ENCODE data around the gene DNMT3A.

The DNMT3A gene

DNA sequence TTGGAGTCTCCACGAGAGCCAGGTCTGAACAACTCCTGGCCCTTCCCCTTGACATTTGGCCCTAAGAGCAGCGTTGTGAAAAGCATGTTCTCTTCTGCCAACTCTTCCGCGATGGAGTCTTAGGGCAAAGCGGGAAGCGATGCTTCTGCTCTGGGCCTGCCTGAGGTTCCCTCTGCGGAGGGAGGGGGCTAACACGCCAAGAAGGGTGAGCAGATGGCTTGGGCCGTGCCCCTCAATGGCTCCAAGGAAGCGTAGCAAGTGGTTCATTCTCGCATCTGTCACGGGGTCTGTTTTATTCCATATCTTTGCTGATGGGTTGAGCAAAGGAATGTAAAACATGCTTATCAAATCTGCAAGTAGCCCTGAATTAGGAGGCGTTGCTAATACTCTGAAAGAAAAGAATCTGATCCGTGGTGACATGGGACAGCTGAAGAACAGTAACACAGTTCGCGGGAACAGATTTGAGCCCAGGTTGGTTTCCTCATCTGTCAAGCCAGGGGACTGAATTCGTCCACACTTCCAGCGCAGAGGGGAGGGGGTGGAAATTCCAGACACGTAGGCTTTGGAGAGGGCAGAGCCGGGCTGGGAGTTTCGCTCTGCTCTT is 38.0 kb downstream of the DNMT3A start:
- no peak for DNase-seq

DNA sequence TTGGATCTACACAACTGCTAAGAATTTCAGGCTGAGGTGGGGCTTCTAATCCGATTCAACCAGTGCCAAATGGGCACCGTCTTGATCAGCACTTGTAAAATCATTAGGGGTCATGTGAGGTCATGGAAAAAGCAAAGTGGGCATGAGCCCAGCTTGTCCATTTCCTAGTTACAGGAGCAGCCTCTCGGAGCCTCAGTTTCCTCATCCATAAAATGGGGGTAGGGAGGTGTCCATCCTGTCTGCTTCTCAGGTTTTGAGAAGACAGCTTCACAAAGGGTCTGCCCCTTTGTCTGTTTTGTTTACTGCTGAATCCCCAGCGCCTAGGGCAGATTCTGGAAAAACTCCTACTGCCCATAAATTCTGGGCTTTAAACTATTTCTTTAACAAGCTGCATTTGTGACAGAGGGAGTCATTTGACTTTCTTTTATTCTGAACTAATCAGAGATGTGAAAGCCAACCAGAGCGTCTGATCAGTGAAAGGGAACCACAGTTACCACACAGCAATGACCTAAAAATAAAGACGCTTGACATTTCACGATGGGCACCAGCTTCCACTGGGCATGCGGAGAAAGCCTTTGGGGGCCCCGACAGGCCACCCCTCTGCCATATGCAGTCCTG is 38.9 kb downstream of the DNMT3A start:
- DNase-seq = no peak

DNA sequence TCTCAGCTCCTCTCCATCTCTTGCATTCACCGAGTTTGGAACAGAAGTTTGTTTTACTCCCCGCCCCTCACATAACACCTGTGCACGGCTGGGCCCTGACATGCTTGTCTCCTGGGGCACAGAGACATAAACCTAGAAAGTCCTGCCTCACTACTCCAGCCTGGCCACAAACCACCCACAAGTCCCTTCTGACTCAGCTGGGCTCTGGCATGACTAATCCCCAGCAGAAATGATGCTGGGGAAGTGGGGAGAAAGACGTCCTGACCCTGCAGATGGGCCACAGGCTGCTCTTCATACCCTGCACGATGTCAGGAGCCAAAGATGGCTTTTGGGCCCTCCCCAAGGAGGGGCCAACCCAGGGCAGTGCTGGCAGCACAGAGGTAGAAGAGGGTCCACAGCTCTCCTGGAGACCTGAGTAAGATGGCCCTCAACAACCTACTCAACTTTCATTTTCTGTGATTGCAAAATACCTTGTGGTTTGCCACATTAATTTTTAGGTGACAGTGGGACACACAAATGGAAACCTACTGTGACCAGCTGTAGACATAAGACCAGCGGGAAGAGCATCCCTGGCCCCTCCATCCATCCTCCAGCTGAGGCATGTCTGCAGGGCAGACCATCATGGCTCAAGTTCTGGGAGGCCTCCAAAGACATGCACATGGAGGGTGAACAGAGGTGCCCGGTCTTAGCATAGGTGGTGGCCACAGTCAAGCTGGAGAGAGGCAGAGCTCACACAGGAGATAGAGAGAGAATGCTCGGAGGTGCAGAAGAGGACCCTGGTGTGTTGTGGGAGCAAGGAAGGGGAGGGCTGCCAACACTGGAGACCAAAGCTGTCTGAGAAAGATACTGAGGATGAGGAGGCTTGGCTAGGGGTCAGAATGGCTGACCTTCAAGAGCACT is 40.0 kb downstream of the DNMT3A start:
- peak; percentile 82 for DNase-seq

DNA sequence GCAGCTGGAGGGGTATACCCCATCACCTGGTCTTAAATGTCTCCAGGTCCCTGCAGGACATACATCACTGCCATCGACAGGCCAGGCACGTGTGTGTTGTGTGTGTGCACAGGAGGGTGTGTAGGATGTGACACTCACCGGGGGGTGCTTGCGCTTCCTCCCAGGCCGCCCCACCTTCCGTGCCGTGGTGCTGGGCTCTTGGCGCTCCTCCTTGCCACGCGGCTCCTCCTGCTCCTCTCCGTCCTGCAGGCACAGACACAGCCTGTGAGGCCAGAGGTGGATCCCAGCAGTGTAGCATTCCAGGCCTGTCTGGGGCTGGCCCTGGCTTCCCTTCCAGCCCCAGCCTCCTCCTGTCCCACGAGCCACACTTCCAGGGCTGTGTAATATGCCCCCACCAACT is 41.7 kb downstream of the DNMT3A start:
- DNase-seq = no peak

DNA sequence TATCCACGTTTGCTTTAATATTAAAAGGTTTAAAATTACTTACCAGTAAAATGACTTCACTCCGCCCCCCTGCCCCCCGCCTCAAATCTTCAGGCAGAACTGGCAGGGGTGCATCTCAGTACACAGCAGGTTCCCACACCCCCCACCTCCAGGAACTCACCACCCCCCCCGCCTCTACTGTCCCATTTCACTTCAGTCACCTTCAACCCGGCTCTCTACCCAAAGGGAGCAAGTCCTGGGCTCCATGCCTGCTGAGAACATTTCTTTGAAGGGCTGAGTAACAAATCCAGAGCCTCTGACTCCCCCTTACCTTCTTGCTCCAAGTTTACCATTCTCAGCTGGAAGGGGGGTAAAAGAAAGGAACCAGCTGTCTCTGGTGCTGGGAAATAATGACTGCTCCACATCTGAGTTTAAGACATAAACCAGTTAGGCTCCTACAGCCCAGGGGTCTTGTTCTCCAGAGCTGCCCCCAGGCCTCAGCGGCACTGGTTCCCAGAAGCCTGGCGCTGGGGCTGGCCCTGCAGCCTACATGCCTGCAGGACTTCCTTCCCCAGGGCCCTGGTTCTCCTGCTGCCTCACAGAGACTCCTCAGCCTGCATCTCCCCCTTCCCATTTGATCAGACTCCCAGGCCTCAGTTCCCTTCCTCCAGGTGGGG is 42.8 kb downstream of the DNMT3A start:
- DNase-seq = no peak

DNA sequence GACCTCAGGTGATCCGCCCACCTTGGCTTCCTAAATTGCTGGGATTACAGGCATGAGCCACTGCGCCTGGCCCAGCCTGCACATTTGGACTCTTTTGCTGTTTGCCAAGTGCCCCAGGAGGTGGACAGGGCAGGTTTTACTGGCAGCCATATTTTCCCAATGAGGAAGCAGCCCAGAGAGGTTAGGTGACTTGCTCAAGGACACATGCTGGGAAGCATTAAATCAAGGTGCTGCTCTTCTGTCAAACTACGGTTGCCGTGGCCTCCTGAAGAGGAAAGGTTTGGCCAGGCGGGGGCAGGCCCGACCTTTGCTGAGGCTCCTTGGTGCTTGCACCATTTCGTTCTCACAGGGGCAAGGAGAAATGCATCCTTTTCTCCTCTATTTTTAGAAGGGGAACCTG is 44.0 kb downstream of the DNMT3A start:
- DNase-seq = no peak

DNA sequence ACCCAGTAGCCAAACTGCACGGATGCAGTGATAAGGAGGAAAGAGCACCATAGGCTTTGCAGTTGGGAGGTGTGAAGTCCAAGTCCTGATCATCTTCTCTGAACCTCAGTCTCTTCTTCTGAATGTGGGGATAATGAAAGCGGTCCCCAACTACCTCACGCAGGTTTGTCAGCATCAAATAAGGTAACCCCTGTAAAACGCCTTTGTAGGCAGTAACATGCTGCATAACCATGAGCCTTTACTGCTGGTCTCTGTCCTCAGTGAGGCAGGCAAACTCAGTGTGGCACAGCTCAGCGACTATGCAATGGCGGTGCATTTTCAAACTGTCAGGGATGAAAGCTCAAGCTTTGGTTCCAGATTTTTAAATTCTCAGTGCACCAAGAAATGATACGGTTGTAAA is 46.1 kb downstream of the DNMT3A start:
- DNase-seq = no peak

DNA sequence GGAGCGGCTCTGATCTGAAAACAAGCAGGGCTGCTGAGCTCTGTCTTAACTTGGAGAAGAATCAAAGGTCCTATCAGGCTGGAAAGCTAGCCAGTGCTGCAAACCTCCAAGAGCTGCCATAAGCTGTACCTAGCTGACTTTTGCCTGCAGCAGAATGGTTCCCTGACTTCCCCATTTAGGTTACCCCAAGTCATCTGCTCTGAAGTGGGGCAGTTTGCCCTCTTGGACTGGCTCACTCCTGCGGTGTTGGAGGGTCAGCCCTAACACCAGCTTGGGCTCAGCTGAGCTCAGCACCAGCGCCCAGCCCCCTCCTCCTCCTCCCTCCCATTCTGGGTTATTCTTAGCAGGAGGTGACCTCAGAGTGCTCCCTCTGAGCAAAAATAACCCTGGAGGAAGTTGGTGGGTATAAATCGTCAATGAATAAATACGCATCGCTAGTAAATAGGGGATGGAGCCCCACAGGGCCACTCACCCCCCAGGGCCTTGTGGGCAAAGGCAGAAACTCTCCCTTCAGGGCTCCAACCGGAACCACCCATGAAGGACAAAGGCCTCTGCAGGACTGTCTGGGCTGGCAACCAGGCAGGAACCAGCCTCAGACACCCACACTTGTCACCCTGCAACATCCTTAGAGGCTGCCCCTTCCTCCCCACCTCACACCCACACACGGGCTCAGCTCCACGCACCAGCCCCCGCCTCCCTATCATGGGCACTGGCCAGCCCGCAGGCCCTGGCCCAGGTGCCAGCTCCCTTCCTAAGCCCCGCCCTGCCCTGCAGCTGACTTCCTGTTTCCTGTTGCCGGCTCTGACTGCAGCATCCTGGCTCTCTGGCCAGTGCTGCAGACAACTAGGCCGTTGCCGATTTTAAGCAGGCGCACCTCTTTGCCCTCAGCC is 46.9 kb downstream of the DNMT3A start:
- peak; percentile 34 for DNase-seq

DNA sequence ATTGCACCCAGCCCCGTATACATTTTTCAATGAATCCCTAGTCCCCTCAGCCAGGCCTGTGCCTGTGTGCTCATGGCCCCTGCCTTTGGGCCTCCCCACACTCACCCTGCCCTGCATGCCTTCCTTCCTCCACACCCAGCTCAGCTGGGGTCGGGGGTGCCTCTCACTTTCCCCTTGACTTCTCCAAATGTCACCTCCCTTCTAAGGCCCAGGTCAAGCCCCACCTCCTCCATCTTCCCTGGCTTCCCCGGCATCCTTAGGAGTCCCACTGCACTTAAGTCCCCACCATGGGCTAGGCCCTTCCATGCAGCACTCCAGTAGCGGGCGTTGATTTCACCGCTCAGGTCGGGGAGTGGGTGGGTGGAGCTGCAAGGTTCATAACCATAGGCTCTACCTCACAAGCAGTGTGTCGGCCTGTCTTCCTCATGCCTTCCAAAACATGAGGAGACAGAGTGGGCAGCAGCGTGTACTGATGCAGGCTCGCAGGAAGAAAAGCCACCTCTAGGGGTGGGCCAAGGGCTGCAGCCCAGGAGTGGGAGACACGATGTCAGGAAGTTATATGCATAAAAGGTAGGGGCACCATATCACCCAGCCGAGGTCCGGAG is 47.7 kb downstream of the DNMT3A start:
- no peak for DNase-seq

DNA sequence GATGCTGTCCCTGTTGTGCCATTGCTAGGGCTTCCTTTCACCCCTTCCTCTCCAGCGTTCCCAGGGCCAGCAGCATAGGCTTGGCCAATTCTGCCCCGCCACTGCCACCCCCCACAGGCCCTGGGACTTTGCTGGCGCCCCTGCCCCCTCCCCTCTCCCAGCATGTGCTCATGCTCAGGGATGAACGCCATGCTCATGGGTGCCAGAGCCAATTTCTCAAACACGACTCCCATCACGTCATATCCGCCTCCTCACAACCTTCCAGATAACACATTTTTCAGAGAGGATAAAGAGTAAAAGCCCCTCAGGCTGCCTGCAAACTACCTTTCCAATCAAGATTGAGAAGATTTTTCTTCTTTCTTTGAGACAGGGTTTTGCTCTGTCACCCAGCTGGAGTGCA is 48.6 kb downstream of the DNMT3A start:
- no peak for DNase-seq

DNA sequence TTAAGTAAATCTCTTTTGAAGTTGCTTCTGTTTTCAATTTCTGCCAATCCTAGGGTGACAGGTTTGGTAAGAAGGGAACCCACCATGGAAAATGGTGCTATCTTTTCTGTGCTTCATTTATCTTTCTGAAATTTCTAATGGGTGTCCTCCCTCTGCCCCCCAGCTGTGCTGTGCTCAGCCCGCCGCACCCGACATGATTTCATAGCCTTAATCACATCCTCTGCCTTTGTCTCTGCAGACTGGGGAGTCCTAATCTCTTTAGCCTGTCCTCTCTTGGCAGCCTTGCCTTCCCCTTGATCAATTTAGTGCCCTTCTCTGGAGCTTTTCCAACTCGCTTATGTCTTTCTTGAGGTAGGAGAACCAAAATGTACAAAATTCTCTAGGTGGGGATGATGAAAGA is 49.3 kb downstream of the DNMT3A start:
- DNase-seq = no peak

DNA sequence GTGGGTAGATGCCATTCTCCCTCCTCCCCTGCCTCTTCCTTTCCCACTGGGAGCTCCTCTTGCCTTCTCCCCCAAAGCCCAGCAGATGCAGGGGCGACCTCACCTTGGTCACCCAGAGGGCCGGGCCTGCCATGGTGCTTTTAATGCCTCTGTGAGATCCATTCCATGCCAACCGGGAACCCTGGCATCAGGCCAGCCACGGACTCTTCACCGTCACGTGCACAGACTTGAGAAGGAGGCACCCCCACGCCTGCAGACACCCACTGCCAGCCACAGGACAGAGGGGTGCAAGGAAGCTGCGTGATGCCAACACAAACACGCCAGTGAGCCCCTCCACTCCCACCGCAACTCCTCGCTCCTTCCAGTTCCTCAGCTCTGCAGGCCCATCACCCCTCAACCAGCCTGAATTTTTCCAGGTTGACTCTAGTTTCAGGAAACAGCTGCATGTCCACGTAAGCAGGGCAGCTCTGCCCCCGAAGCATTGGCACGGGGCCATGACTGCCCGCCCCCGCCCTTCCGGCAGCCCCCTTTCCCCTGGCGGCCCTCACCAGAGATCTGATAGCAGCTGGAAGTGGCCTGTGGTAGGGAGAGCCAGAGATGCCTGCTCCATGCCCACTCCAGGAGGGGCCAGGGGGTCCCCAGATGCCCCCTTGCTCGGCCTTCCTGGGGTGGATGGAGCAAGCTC is 50.8 kb downstream of the DNMT3A start:
- DNase-seq = no peak

DNA sequence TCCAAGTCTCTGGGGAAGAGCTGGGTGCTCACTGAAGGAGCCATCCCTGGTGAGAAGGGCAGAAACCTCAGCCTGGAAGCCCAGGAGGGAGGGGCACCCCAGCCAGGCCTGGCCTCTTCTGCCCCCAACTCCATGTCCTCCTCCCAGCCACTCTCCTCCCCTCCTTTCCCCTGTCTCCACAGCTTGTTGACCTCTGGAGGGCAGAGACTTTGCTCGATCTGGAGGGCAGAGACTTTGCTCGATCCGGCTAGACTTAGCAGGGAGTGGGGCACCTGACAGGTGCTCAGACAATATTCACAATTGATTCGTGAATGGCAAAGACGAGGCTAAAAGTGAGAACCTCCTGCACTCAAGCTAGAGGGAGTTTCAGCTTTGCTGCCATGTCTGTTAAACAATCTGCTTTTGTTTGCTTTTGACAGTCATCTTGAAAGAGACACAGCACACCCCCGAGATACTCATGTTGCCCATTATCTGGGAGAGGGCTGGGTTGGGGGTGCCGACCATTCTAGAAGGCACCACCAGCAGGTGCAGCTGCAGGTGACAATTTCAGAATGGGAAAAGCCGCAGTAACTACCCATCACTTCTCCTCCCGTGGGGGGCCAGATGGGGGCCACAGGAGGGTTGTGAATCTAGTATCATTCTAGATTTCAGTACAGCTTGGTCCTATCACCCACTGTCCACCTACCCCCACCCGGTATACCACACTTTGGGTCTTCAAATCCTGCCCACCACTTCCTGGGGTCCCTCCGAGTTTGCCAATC is 54.8 kb downstream of the DNMT3A start:
- no peak for DNase-seq

DNA sequence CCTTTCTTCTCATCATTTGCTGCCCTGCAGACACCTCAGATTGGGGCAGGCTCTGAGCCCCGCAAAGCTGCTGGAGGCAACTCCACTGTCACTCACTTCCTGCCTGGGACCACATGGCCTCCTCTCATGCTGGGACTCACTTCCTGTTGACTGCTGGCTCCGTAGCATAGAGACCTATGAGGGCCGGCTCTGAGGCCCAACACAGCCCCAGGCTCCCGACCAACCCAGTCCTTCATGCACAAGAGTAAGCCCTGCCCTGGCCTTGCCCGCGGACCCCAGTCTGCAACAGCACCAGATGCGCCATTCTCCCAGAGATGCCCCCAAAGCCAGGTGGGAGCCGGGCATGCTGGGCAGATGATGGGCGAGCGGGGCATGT is 55.7 kb downstream of the DNMT3A start:
- peak; percentile 35 for DNase-seq

DNA sequence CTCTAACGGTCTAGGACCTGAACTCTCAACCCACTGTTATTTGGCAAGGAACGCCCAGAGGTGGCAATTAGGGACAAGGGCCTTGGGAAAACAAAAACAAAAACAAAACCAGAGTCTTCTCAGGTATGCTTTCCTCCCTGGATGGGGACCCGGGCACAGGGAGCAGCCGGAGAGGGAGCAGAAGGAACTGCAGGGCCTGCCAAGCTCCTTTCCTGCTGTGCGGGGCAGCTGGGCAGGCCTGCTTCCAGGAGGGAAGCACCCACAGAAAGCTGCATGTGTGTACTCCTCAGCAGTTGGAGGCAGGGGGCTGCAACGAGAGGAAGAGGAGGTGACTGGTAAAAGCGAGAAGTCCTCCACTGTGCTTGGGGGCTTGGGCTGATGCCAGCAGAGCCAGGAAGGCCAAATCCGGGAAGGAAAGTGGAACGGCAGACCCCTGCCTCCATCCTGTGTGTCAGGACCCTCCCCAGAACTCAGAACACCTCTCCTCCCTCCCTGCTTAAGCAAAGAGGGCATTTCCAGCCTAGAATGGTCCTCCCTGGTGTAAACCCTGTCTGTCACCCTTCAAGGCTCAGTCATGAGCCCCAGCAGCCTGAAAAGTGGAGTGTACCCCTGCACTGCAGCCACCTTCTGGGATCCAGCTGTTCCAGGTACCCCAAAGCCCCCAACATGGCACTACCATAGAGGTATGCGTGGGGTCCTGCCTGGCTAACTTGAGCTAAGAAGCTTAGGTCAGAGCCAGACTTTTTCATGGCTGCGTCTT is 56.3 kb downstream of the DNMT3A start:
- no peak for DNase-seq

DNA sequence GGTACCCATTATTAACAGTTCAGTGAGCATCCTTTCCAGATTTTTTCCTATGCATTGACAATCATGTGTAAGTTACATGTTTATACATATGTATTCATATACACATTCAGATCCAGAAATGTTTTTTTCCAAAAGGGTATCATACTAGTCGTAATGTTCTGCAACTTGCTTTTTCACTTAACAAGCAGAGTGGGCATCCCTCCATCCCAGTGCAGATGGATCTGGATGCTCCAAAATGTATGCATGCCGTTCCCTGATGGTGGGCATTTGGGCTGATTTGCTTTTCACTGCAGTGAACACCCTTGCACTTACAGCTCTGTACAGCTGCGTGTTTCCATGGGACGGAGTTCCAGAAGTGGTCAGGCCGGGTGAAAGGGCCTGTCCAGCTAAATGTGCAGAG is 57.0 kb downstream of the DNMT3A start:
- DNase-seq = no peak

DNA sequence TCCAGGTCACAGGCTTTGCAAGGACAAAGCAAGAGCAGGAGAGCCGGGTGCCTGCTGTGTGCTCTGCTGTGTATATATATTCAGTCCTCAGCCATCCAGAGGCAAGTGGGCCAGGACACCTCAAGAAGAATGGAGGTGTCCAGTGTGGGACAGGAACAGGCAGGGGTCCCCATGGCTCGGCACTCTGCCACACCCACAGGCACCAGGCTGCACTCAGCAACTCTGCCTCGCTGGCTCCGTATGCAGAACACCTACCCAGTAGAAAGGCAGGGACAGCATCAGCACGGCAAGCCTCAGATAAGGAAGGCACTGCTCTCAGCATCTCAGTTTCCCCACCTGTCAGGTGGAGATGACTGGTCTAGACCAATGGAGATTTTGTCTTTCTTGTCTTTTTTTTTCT is 57.8 kb downstream of the DNMT3A start:
- no peak for DNase-seq

DNA sequence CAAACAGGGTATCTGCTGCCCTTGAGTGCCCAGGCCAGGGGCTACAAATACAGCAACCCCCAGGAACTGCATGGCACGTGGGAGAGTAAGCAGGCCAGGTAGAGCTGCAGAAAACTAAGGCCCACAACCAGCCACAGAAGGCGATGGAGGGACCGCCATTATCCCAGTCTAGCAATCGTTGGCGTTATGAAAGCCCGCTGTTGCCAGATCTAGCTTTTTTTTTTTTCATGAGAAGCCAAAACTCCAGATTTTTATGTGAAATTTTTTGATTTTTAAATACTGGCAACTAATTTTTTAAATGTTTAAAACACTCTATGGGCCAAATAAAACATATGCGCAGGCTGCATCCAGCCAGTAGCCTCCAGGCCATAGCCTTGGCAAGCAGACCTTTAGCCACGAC is 59.8 kb downstream of the DNMT3A start:
- no peak for DNase-seq

DNA sequence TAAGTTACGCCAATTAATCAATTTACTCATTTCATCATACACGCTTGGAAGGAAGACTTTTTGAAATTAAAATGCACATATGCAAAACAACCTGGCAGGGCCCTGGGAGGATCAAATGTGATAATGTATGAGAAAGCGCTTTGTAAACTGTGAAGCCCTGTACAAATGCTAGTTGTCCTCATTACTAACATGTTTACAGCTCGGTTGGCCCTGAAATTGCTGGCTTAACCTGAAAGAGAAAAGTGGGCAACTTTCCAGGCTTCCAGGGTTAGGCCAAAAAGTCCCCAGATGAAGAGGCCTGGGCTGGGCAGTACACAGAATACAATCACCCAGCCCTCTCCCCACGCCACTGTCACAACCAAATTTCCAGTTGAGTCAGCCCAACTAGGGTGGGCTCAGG is 60.2 kb downstream of the DNMT3A start:
- no peak for DNase-seq

Measured in fibroblast of skin of back (primary cell).